Lower lobe of right lung (tissue), 2 donors: Measurements from ENCODE around the gene OR10P1. TPM values are rescaled to one million over a fixed set of nuclear protein-coding genes. Genes with fewer than 3 reads are reported as not detected.

ENCODE experiments used
- ATAC-seq, 2 donors: fragments of 200-7000 bp; cut with Tn5 transposase; one replicate each; pipeline ENCODE4 v1.9.1; 2020 to 2022; ENCODE audit warnings: mild to moderate bottlenecking in 2 of 2, moderate library complexity in 2 of 2
- DNase-seq: peaks from one replicate; pipeline ENCODE4 v3.0.0-alpha.2; 2020
- H3K27ac ChIP-seq: fragments of 200-600 bp; one replicate; pipeline ENCODE4 v1.8.0; 2022
- H3K27me3 ChIP-seq: fragments of 200-600 bp; one replicate; pipeline ENCODE4 v1.8.0; 2022; ENCODE audit warnings: low read depth
- H3K36me3 ChIP-seq: fragments of 200-600 bp; one replicate; pipeline ENCODE4 v1.8.0; 2022; ENCODE audit warnings: mild to moderate bottlenecking
- H3K4me1 ChIP-seq: fragments of 200-600 bp; one replicate; pipeline ENCODE4 v1.8.0; 2022
- H3K4me3 ChIP-seq: fragments of 200-600 bp; one replicate; pipeline ENCODE4 v1.8.0; 2022; ENCODE audit warnings: mild to moderate bottlenecking
- H3K9me3 ChIP-seq: fragments of 200-600 bp; one replicate; pipeline ENCODE4 v1.8.0; 2022
- CTCF ChIP-seq: fragments of 200-600 bp; IDR thresholded peaks from one replicate; pipeline ENCODE4 v1.8.0; 2022; ENCODE audit warnings: antibody characterized with exemption, mild to moderate bottlenecking
- intact Hi-C: fragments of 100-400 bp; cut with DNase I; formaldehyde crosslinking; loops from one replicate; pipeline ENCODE4 v1.11.0; 2022
- total RNA-seq: library from RNA; stranded (reverse); fragmentation: NEBNext Ultra II Directional; extraction: Animal tissue kit (Norgen Biotek cat#: 25700); gene quantifications from one replicate; pipeline ENCODE4 v1.2.1, GENCODE V29; 2021
- donor health status: DM: no; HTN: yes; CAD: no; lungs with severe emphysema.

The OR10P1 gene
- total RNA-seq, 1 donor from 2014 or later: not detected

- no peaks in the 10 kb centered on the region for H3K36me3 ChIP-seq
- no peaks in the 10 kb centered on the region for H3K9me3 ChIP-seq
- H3K4me1 ChIP-seq: no peaks in the 10 kb centered on the region
- no peak for TF ChIP-seq CTCF
- no peak for DNase-seq
- peak in 1 of 2 donors; percentile 41 for ATAC-seq
- H3K27ac ChIP-seq: no peak overlapping the region
- intact Hi-C loops: no loop called here
- no peaks in the 10 kb centered on the region for H3K27me3 ChIP-seq
- H3K4me3 ChIP-seq: no peak overlapping the region
Observed at GRCh38 chr12:55631733-55632132, 5.0 kb upstream of the OR10P1 start.

- H3K4me1 ChIP-seq: no peaks in the 10 kb centered on the region
- intact Hi-C loops: no loop called here
- H3K27ac ChIP-seq: no peak overlapping the region
- H3K9me3 ChIP-seq: no peaks in the 10 kb centered on the region
- H3K27me3 ChIP-seq: no peaks in the 10 kb centered on the region
- H3K36me3 ChIP-seq: no peaks in the 10 kb centered on the region
- H3K4me3 ChIP-seq: no peak overlapping the region
- DNase-seq (no peak), ATAC-seq (no peak)
- TF ChIP-seq CTCF: no peak
Observed at GRCh38 chr12:55633151-55633550, 3.5 kb upstream of the OR10P1 start.

- Histone ChIP-seq H3K36me3 (no peaks in the 10 kb centered on the region), H3K4me3 (no peak overlapping the region), H3K27ac (no peak overlapping the region), H3K4me1 (no peaks in the 10 kb centered on the region), H3K9me3 (no peaks in the 10 kb centered on the region), H3K27me3 (peaks cover 7% of the 10 kb centered on the region)
- ATAC-seq: no peak
- DNase-seq: no peak
- no peak for TF ChIP-seq CTCF
- intact Hi-C loops: no loop called here
Observed at GRCh38 chr12:55636116-55636655, 506 bp upstream of the OR10P1 start.

- Histone ChIP-seq H3K4me1 (no peaks in the 10 kb centered on the region), H3K9me3 (no peaks in the 10 kb centered on the region), H3K27me3 (peaks cover 7% of the 10 kb centered on the region), H3K4me3 (no peak overlapping the region), H3K36me3 (no peaks in the 10 kb centered on the region), H3K27ac (no peak overlapping the region)
- intact Hi-C loops: no loop called here
- TF ChIP-seq CTCF: no peak
- DNase-seq (no peak), ATAC-seq (no peak)
Observed at GRCh38 chr12:55637467-55637866, 775 bp downstream of the OR10P1 start.

GRCh38 chr12:55641595-55641994 lies 4.9 kb downstream of the OR10P1 start:
- Histone ChIP-seq H3K4me3 (no peak overlapping the region), H3K27me3 (peaks cover 7% of the 10 kb centered on the region), H3K27ac (peak overlapping the region; percentile 64), H3K9me3 (no peaks in the 10 kb centered on the region), H3K4me1 (peaks cover 5% of the 10 kb centered on the region), H3K36me3 (no peaks in the 10 kb centered on the region)
- ATAC-seq (no peak), DNase-seq (no peak)
- intact Hi-C loops: no loop called here
- no peak for TF ChIP-seq CTCF

- intact Hi-C loops: no loop called here
- peaks cover 7% of the 10 kb centered on the region for H3K27me3 ChIP-seq
- peak overlapping the region; percentile 64 for H3K27ac ChIP-seq
- H3K4me3 ChIP-seq: no peak overlapping the region
- no peaks in the 10 kb centered on the region for H3K36me3 ChIP-seq
- H3K9me3 ChIP-seq: no peaks in the 10 kb centered on the region
- ATAC-seq (peak; percentile 45 to 46), DNase-seq (no peak)
- no peak for TF ChIP-seq CTCF
- peaks cover 8% of the 10 kb centered on the region for H3K4me1 ChIP-seq
Observed at GRCh38 chr12:55642267-55642666, 5.6 kb downstream of the OR10P1 start.
